Caco-2 (cell line): ENCODE data around the gene TRAF2. TPM values are rescaled to one million over a fixed set of nuclear protein-coding genes. Genes with fewer than 3 reads are reported as not detected.
A peak's percentile ranks its signal among the peaks of the same experiment; 100 is the strongest.
"Not testable (repeated sequence)": the region's sequence is repeated elsewhere in the genome, so short reads cannot be mapped to it uniquely, and the experiment has no call there.

Source experiments
- BruUV-seq: library from RNA; stranded (reverse); fragments of 400-500 nt; replicated peaks from 2 replicates; lab custom pipeline; 2021; lab: Mats Ljungman, UMichigan
- CTCF ChIA-PET: fragments of 300-600 bp; sonication (Branson Sonifier 250); formaldehyde crosslinking; loops from one replicate; lab custom pipeline; 2022; ENCODE audit warnings: antibody characterized with exemption; lab: Charles Lee
- POLR2A ChIA-PET: fragments of 300-600 bp; sonication (Branson Sonifier 250); formaldehyde crosslinking; loops from one replicate; lab custom pipeline; 2022; ENCODE audit warnings: antibody characterized with exemption; lab: Charles Lee
- DNase-seq, 2 experiments: peaks; one replicate each; pipeline versions ENCODE4 v3.0.0 to v3.0.0-alpha.2; 2020 to 2022
- H3K27me3 ChIP-seq: replicated peaks from 2 replicates; pipeline ENCODE4 v1.6.0; 2011; ENCODE audit warnings: low read length; ENCODE audit not compliant: control insufficient read depth, insufficient read depth
- H3K36me3 ChIP-seq: 2 replicates; pipeline ENCODE4 v1.5.1; 2011; ENCODE audit warnings: low read length; ENCODE audit not compliant: control insufficient read depth, insufficient read depth
- H3K4me1 ChIP-seq: fragments of 250-450 bp; sonication (Bioruptor Pico); 2 replicates; pipeline ENCODE4 v1.5.1; 2020; ENCODE audit warnings: mild to moderate bottlenecking
- H3K4me3 ChIP-seq: 2 replicates; pipeline ENCODE4 v1.5.1; 2011; ENCODE audit warnings: low read depth, mild to moderate bottlenecking, control low read depth, low read length
- H3K9me3 ChIP-seq: fragments of 250-450 bp; sonication (Bioruptor Pico); 2 replicates; pipeline ENCODE4 v1.5.1; 2020; ENCODE audit warnings: mild to moderate bottlenecking, moderate library complexity
- H3K27ac Mint-ChIP-seq: one replicate; pipeline ENCODE4 v1.8.0; 2022; ENCODE audit warnings: mixed read lengths; ENCODE audit not compliant: unreplicated experiment
- H3K27me3 Mint-ChIP-seq: one replicate; pipeline ENCODE4 v1.8.0; 2022; ENCODE audit warnings: mixed read lengths; ENCODE audit not compliant: insufficient read depth, unreplicated experiment
- H3K36me3 Mint-ChIP-seq: one replicate; pipeline ENCODE4 v1.8.0; 2022; ENCODE audit warnings: mild to moderate bottlenecking, mixed read lengths; ENCODE audit not compliant: insufficient read depth, unreplicated experiment
- H3K4me1 Mint-ChIP-seq: one replicate; pipeline ENCODE4 v1.8.0; 2022; ENCODE audit warnings: low read depth, mixed read lengths; ENCODE audit not compliant: unreplicated experiment
- H3K4me3 Mint-ChIP-seq: one replicate; pipeline ENCODE4 v1.8.0; 2022; ENCODE audit warnings: mild to moderate bottlenecking, moderate library complexity, mixed read lengths; ENCODE audit not compliant: unreplicated experiment
- H3K9me3 Mint-ChIP-seq: one replicate; pipeline ENCODE4 v1.8.0; 2022; ENCODE audit warnings: mixed read lengths; ENCODE audit not compliant: unreplicated experiment
- CTCF ChIP-seq, 2 experiments: fragments of 200-600 bp in 1 of 2; IDR thresholded peaks; 1 replicate in 1 of 2; 2 replicates in 1 of 2; pipeline versions ENCODE4 v1.5.1 to v1.8.0; 2011 to 2022; ENCODE audit warnings: antibody characterized with exemption in 1 of 2, control low read depth in 1 of 2, inconsistent platforms in 1 of 2, low read depth in 1 of 2, low read length in 1 of 2, mild to moderate bottlenecking in 1 of 2, moderate library complexity in 1 of 2; ENCODE audit not compliant: insufficient read depth in 1 of 2, severe bottlenecking in 1 of 2, unreplicated experiment in 1 of 2
- intact Hi-C: fragments of 100-400 bp; cut with micrococcal nuclease; formaldehyde crosslinking; loops from one replicate; pipeline ENCODE4 v1.10.0; 2022; ENCODE audit not compliant: unreplicated experiment
- total RNA-seq: library from RNA; stranded (reverse); gene quantifications from 2 replicates; pipeline ENCODE4 v1.2.3, GENCODE V29; 2022

TRAF2 gene
- total RNA-seq, 1 experiment from 2014 or later, result 41.7 TPM

- H3K4me3 Mint-ChIP-seq, result peak overlapping the region; percentile 13
- H3K9me3 Mint-ChIP-seq, result peaks cover 2% of the 10 kb centered on the region
- H3K36me3 Mint-ChIP-seq, result no peaks in the 10 kb centered on the region
- H3K36me3 ChIP-seq, result no peaks in the 10 kb centered on the region
- POLR2A ChIA-PET, result interaction anchor here (1.4 kb wide), 1 partner anchor 16 kb away, joined by 5 read pairs; the partner anchor contains the start of gene EDF1
- BruUV-seq, result no TSS peak
- intact Hi-C loops, result no loop called here
- no peaks in the 10 kb centered on the region for H3K27me3 ChIP-seq
- no peak for TF ChIP-seq CTCF (IDR thresholded peaks at IDR 0.05; ENCODE audit: insufficient read depth in 1 of 2, low read depth in 1 of 2, low read length in 1 of 2, severe bottlenecking in 1 of 2, unreplicated experiment in 1 of 2)
- peak; percentile 27 to 61 for DNase-seq
- no peaks in the 10 kb centered on the region for H3K4me1 Mint-ChIP-seq
- peak overlapping the region; percentile 11 for H3K27ac Mint-ChIP-seq
- H3K27me3 Mint-ChIP-seq, result no peaks in the 10 kb centered on the region
- no peaks in the 10 kb centered on the region for H3K9me3 ChIP-seq
- CTCF ChIA-PET, result interaction anchor here (2.0 kb wide), 1 partner anchor 165 kb away, joined by 4 read pairs; the partner anchor contains the start of gene NPDC1
- peaks cover 24% of the 10 kb centered on the region for H3K4me1 ChIP-seq
- H3K4me3 ChIP-seq, result no peak overlapping the region
Observed at GRCh38 chr9:136881691-136882108, 4.6 kb upstream of the TRAF2 start.

GRCh38 chr9:136882109-136882946 is 4.0 kb upstream of the TRAF2 start:
- Mint-ChIP-seq H3K27ac (no peak overlapping the region), H3K36me3 (no peaks in the 10 kb centered on the region), H3K4me3 (peak overlapping the region; percentile 13), H3K4me1 (no peaks in the 10 kb centered on the region), H3K9me3 (no peaks in the 10 kb centered on the region), H3K27me3 (no peaks in the 10 kb centered on the region)
- intact Hi-C loops, result no loop called here
- Histone ChIP-seq H3K4me3 (no peak overlapping the region; the same call in 1 of the 2 replicates), H3K4me1 (peaks cover 26% of the 10 kb centered on the region), H3K36me3 (no peaks in the 10 kb centered on the region), H3K9me3 (no peaks in the 10 kb centered on the region), H3K27me3 (no peaks in the 10 kb centered on the region)
- peak; percentile 67 to 82 for DNase-seq
- ChIA-PET CTCF (interaction anchor here (2.0 kb wide), 1 partner anchor 164 kb away, joined by 4 read pairs; the partner anchor contains the start of gene NPDC1), POLR2A (interaction anchor here (0.6 to 1.4 kb wide), 2 partner anchors 16 to 31 kb away, joined by 3 to 5 read pairs; partner anchors contain the start of gene EDF1)
- TF ChIP-seq CTCF (IDR thresholded peaks at IDR 0.05; ENCODE audit: insufficient read depth in 1 of 2, low read depth in 1 of 2, low read length in 1 of 2, severe bottlenecking in 1 of 2, unreplicated experiment in 1 of 2), result no peak
- no TSS peak for BruUV-seq

- H3K9me3 Mint-ChIP-seq, H3K27me3 ChIP-seq, DNase-seq, H3K4me1 Mint-ChIP-seq, BruUV-seq, H3K36me3 Mint-ChIP-seq, H3K4me3 Mint-ChIP-seq, H3K36me3 ChIP-seq, H3K27me3 Mint-ChIP-seq, H3K4me3 ChIP-seq, H3K27ac Mint-ChIP-seq, POLR2A ChIA-PET, H3K9me3 ChIP-seq, intact Hi-C loops, CTCF ChIA-PET: not testable (repeated sequence)
- peaks cover 27% of the 10 kb centered on the region for H3K4me1 ChIP-seq
Observed at GRCh38 chr9:136882947-136883283, 3.4 kb upstream of the TRAF2 start.

GRCh38 chr9:136883670-136884069 is 2.6 kb upstream of the TRAF2 start:
- H3K27ac Mint-ChIP-seq, H3K27me3 Mint-ChIP-seq, POLR2A ChIA-PET, BruUV-seq, H3K36me3 Mint-ChIP-seq, intact Hi-C loops, H3K4me3 Mint-ChIP-seq, DNase-seq, H3K4me1 Mint-ChIP-seq, H3K36me3 ChIP-seq, H3K9me3 ChIP-seq, H3K9me3 Mint-ChIP-seq, H3K27me3 ChIP-seq, H3K4me3 ChIP-seq: not testable (repeated sequence)
- CTCF ChIA-PET, result interaction anchor here (0.7 kb wide), 1 partner anchor 273 kb away, joined by 3 read pairs; no protein-coding TSS in a partner anchor
- peaks cover 27% of the 10 kb centered on the region for H3K4me1 ChIP-seq
